HCT116 (cell line): ENCODE data around the gene MCC. TPM values are rescaled to one million over a fixed set of nuclear protein-coding genes. Genes with fewer than 3 reads are reported as not detected.
A peak's percentile ranks its signal among the peaks of the same experiment; 100 is the strongest.

Experiments used
- ATAC-seq: fragments of 200-7000 bp; cut with Tn5 transposase; 2 replicates; pipeline ENCODE4 v1.9.1; 2020; ENCODE audit warnings: mild to moderate bottlenecking, moderate library complexity
- BruUV-seq: library from RNA; stranded (reverse); fragments of 400-500 nt; replicated peaks from 2 replicates; lab custom pipeline; 2021; lab: Mats Ljungman, UMichigan
- CTCF ChIA-PET: fragments of 300-600 bp; sonication (Branson Sonifier 250); formaldehyde crosslinking; loops from one replicate; lab custom pipeline; 2021; ENCODE audit warnings: antibody characterized with exemption; lab: Charles Lee
- POLR2A ChIA-PET: fragments of 300-600, 350-600 bp; sonication (Branson Sonifier 250); formaldehyde crosslinking; loops from one replicate; lab custom pipeline; 2021; ENCODE audit warnings: antibody characterized with exemption; lab: Charles Lee
- RAD21 ChIA-PET, 2 experiments: fragments of 300-600 bp; sonication (Branson Sonifier 250); formaldehyde crosslinking; loops; one replicate each; lab custom pipeline; 2023; ENCODE audit warnings: low total read pairs in 2 of 2; ENCODE audit not compliant: uncharacterized antibody in 2 of 2, unreplicated experiment in 2 of 2, low non-redundant PET in 1 of 2; lab: Charles Lee
- DNase-seq: peaks from one replicate; pipeline ENCODE4 v3.0.0-alpha.2; 2010; ENCODE audit warnings: low read depth, low spot score
- H2AFZ ChIP-seq: fragments of 200-600 bp; shearing (Covaris generic), sonication (generic); 2 replicates; pipeline ENCODE4 v1.6.1; 2017; ENCODE audit warnings: low read depth, mixed run types, mixed read lengths, antibody characterized with exemption, low read length; ENCODE audit not compliant: poor library complexity, severe bottlenecking
- H3K27ac ChIP-seq: 2 replicates; pipeline ENCODE4 v1.5.1; 2012; ENCODE audit warnings: low read depth, low read length
- H3K27me3 ChIP-seq: fragments of 200-600 bp; sonication (generic); 2 replicates; pipeline ENCODE4 v1.6.1; 2016; ENCODE audit warnings: mixed run types, low read length, mixed read lengths; ENCODE audit not compliant: insufficient read depth
- H3K36me3 ChIP-seq, 2 experiments: fragments of 200-500 bp in 1 of 2; fragments of 200-600 bp in 1 of 2; sonication (Bioruptor generic) in 1 of 2; sonication (generic) in 1 of 2; 2 replicates each; pipeline versions ENCODE4 v1.5.1 to v1.6.1; 2014 to 2016; ENCODE audit warnings: low read length in 2 of 2, inconsistent platforms in 1 of 2, mixed read lengths in 1 of 2, mixed run types in 1 of 2; ENCODE audit not compliant: insufficient read depth in 2 of 2, control insufficient read depth in 1 of 2
- H3K4me1 ChIP-seq, 2 experiments: fragments of 200-600 bp in 1 of 2; sonication (generic) in 1 of 2; 2 replicates each; pipeline versions ENCODE4 v1.5.1 to v1.6.1; 2012 to 2017; ENCODE audit warnings: low read length in 2 of 2, inconsistent platforms in 1 of 2, mild to moderate bottlenecking in 1 of 2, mixed read lengths in 1 of 2, mixed run types in 1 of 2, moderate library complexity in 1 of 2; ENCODE audit not compliant: insufficient read depth in 2 of 2, control insufficient read depth in 1 of 2
- H3K4me2 ChIP-seq: fragments of 200-600 bp; sonication (generic); 2 replicates; pipeline ENCODE4 v1.6.1; 2017; ENCODE audit warnings: mixed run types, low read length, mixed read lengths
- H3K4me3 ChIP-seq, 2 experiments: fragments of 200-600 bp in 1 of 2; sonication (generic) in 1 of 2; replicated peaks in 1 of 2; 2 replicates each; pipeline ENCODE4 v1.5.1; 2011 to 2016; ENCODE audit warnings: low read length in 2 of 2, control low read depth in 1 of 2, low read depth in 1 of 2, mild to moderate bottlenecking in 1 of 2, mixed read lengths in 1 of 2, mixed run types in 1 of 2
- H3K79me2 ChIP-seq: fragments of 200-600 bp; sonication (generic); 2 replicates; pipeline ENCODE4 v1.6.1; 2017; ENCODE audit warnings: mild to moderate bottlenecking, mixed run types, low read length, moderate library complexity, mixed read lengths; ENCODE audit not compliant: insufficient read depth
- H3K9ac ChIP-seq: fragments of 200-600 bp; sonication (generic); 2 replicates; pipeline ENCODE4 v1.6.1; 2016; ENCODE audit warnings: low read length, mixed read lengths
- H3K9me2 ChIP-seq: fragments of 200-600 bp; sonication (generic), shearing (Covaris generic); 2 replicates; pipeline ENCODE4 v1.6.1; 2017; ENCODE audit warnings: mixed run types, mild to moderate bottlenecking, moderate library complexity; ENCODE audit not compliant: insufficient read depth
- H3K9me3 ChIP-seq, 2 experiments: fragments of 200-500 bp in 1 of 2; fragments of 200-600 bp in 1 of 2; sonication (Bioruptor generic) in 1 of 2; sonication (generic) in 1 of 2; 2 replicates each; pipeline ENCODE4 v1.6.1; 2014 to 2017; ENCODE audit warnings: low read length in 2 of 2, mixed read lengths in 2 of 2, inconsistent platforms in 1 of 2, low read depth in 1 of 2, mild to moderate bottlenecking in 1 of 2, mixed run types in 1 of 2, moderate library complexity in 1 of 2; ENCODE audit not compliant: control insufficient read depth in 1 of 2, insufficient read depth in 1 of 2
- H4K20me1 ChIP-seq: fragments of 200-600 bp; sonication (generic), shearing (Covaris generic); 2 replicates; pipeline ENCODE4 v1.6.1; 2017; ENCODE audit warnings: mixed run types, mild to moderate bottlenecking, moderate library complexity; ENCODE audit not compliant: insufficient read depth
- CBX3 ChIP-seq: IDR thresholded peaks from 2 replicates; pipeline ENCODE4 v1.6.1; 2012; ENCODE audit warnings: low read depth
- CEBPB ChIP-seq: IDR thresholded peaks from 2 replicates; pipeline ENCODE4 v1.6.1; 2012; ENCODE audit warnings: low read depth
- CTCF ChIP-seq, 3 experiments: fragments of 200-600 bp in 1 of 3; sonication (generic) in 1 of 3; IDR thresholded peaks in 2 of 3; conservative IDR thresholded peaks in 1 of 3; 2 replicates each; pipeline ENCODE4 v1.5.1; 2012 to 2017; ENCODE audit warnings: low read depth in 2 of 3, low read length in 2 of 3, antibody characterized with exemption in 1 of 3, borderline replicate concordance in 1 of 3, control low read depth in 1 of 3, mild to moderate bottlenecking in 1 of 3, mixed read lengths in 1 of 3, mixed run types in 1 of 3, moderate library complexity in 1 of 3; ENCODE audit not compliant: insufficient read depth in 1 of 3
- EGR1 ChIP-seq: IDR thresholded peaks from 2 replicates; pipeline ENCODE4 v1.6.1; 2012; ENCODE audit warnings: low read depth
- EZH2phosphoT487 ChIP-seq: fragments of 200-600 bp; IDR thresholded peaks from 2 replicates; pipeline ENCODE4 v1.6.1; 2018; ENCODE audit warnings: antibody characterized with exemption, borderline replicate concordance
- JUND ChIP-seq: IDR thresholded peaks from 2 replicates; pipeline ENCODE4 v1.6.1; 2012
- MAX ChIP-seq: IDR thresholded peaks from 2 replicates; pipeline ENCODE4 v1.6.1; 2012
- RAD21 ChIP-seq: IDR thresholded peaks from 2 replicates; pipeline ENCODE4 v1.6.1; 2012; ENCODE audit warnings: low read depth, mild to moderate bottlenecking
- REST ChIP-seq: IDR thresholded peaks from 2 replicates; pipeline ENCODE4 v1.6.1; 2012; ENCODE audit warnings: low read depth
- SIN3A ChIP-seq: IDR thresholded peaks from 2 replicates; pipeline ENCODE4 v1.6.1; 2012; ENCODE audit warnings: low read depth
- SP1 ChIP-seq: IDR thresholded peaks from 2 replicates; pipeline ENCODE4 v1.6.1; 2012; ENCODE audit warnings: low read depth
- ZFX ChIP-seq: fragments of 450-650 bp; IDR thresholded peaks from 2 replicates; pipeline ENCODE4 v1.6.1; 2017
- intact Hi-C: fragments of 100-400 bp; cut with micrococcal nuclease; formaldehyde crosslinking; loops from 2 replicates; pipeline ENCODE4 v1.10.0; 2022
- total RNA-seq: library from RNA; stranded (reverse); gene quantifications from one replicate; pipeline ENCODE4 v1.2.1, GENCODE V29; 2021; ENCODE audit not compliant: unreplicated experiment

MCC gene
- total RNA-seq, 1 experiment from 2014 or later = 20.1 TPM

- TF ChIP-seq EGR1 (no peak), RAD21 (peak; percentile 54), CTCF (IDR thresholded peaks at IDR 0.05 in 2 of 3, conservative IDR thresholded peaks at IDR 0.05 in 1 of 3; ENCODE audit: borderline replicate concordance in 1 of 3, insufficient read depth in 1 of 3, low read depth in 2 of 3, low read length in 2 of 3) (peak; percentile 15 to 58 (median 50); a peak in 4 of 6 replicates)
- Histone ChIP-seq H3K27ac (no peak overlapping the region), H3K9me3 (no peaks in the 10 kb centered on the region), H3K9me2 (no peaks in the 10 kb centered on the region), H4K20me1 (no peaks in the 10 kb centered on the region), H3K36me3 (no peaks in the 10 kb centered on the region), H3K4me1 (no peaks in the 10 kb centered on the region), H3K27me3 (no peaks in the 10 kb centered on the region), H3K9ac (no peak overlapping the region), H3K79me2 (no peaks in the 10 kb centered on the region), H3K4me3 (no peak overlapping the region), H3K4me2 (no peak overlapping the region), H2AFZ (no peak overlapping the region)
- intact Hi-C loops = no loop called here
- peak; percentile 87 for ATAC-seq
- POLR2A ChIA-PET = no interaction called here
- CTCF ChIA-PET = no interaction called here
- RAD21 ChIA-PET = no interaction called here
- BruUV-seq = no TSS peak
- DNase-seq = peak; percentile 13
Observed at GRCh38 chr5:113123618-113124017, 364.6 kb downstream of the MCC start.

- Histone ChIP-seq H3K9ac (no peak overlapping the region), H2AFZ (no peak overlapping the region), H3K79me2 (no peaks in the 10 kb centered on the region), H3K4me2 (no peak overlapping the region), H3K9me3 (no peaks in the 10 kb centered on the region), H3K27me3 (no peaks in the 10 kb centered on the region), H3K36me3 (no peaks in the 10 kb centered on the region), H3K4me1 (no peaks in the 10 kb centered on the region), H4K20me1 (no peaks in the 10 kb centered on the region), H3K9me2 (no peaks in the 10 kb centered on the region), H3K27ac (no peak overlapping the region), H3K4me3 (no peak overlapping the region)
- no peak for DNase-seq
- ChIA-PET CTCF (no interaction called here), POLR2A (no interaction called here), RAD21 (no interaction called here)
- intact Hi-C loops = no loop called here
- TSS peak; percentile 27 for BruUV-seq
- ATAC-seq = no peak
- TF ChIP-seq JUND (no peak), CTCF (IDR thresholded peaks at IDR 0.05 in 2 of 3, conservative IDR thresholded peaks at IDR 0.05 in 1 of 3; ENCODE audit: borderline replicate concordance in 1 of 3, insufficient read depth in 1 of 3, low read depth in 2 of 3, low read length in 2 of 3) (no peak), CEBPB (no peak), MAX (no peak), ZFX (no peak), REST (no peak), CBX3 (no peak), SP1 (no peak), SIN3A (no peak), EGR1 (no peak), EZH2phosphoT487 (no peak)
Observed at GRCh38 chr5:113122053-113122452, 366.2 kb downstream of the MCC start.
